Trophoblast cell (in vitro differentiated cells and primary cell): ENCODE results near the gene BMP5.

Source experiments
- DNase-seq, 2 donors: peaks; one replicate each; pipeline ENCODE4 v3.0.0-alpha.2; 2016
- H2AFZ ChIP-seq: 2 replicates; pipeline ENCODE4 v1.6.1; 2013; ENCODE audit warnings: low read length, moderate library complexity, mild to moderate bottlenecking; ENCODE audit not compliant: insufficient read depth, poor library complexity
- H2AK5ac ChIP-seq: 2 replicates; pipeline ENCODE4 v1.6.1; 2013; ENCODE audit warnings: mild to moderate bottlenecking, low read length
- H2BK120ac ChIP-seq: 2 replicates; pipeline ENCODE4 v1.6.1; 2013; ENCODE audit warnings: low read length, mild to moderate bottlenecking, moderate library complexity; ENCODE audit not compliant: insufficient read depth, poor library complexity
- H2BK12ac ChIP-seq: 2 replicates; pipeline ENCODE4 v1.6.1; 2013; ENCODE audit warnings: mild to moderate bottlenecking, low read length, moderate library complexity
- H2BK5ac ChIP-seq: 2 replicates; pipeline ENCODE4 v1.6.1; 2013; ENCODE audit warnings: low read length, low read depth, moderate library complexity, mild to moderate bottlenecking; ENCODE audit not compliant: poor library complexity
- H3K14ac ChIP-seq: 2 replicates; pipeline ENCODE4 v1.6.1; 2013; ENCODE audit warnings: mild to moderate bottlenecking, low read length
- H3K18ac ChIP-seq: 2 replicates; pipeline ENCODE4 v1.6.1; 2013; ENCODE audit warnings: mild to moderate bottlenecking, low read length
- H3K23ac ChIP-seq: 2 replicates; pipeline ENCODE4 v1.6.1; 2013; ENCODE audit warnings: low read length
- H3K27ac ChIP-seq: 2 replicates; pipeline ENCODE4 v1.5.1; 2013; ENCODE audit warnings: low read depth, mild to moderate bottlenecking, inconsistent platforms, low read length, moderate library complexity
- H3K27me3 ChIP-seq: 2 replicates; pipeline ENCODE4 v1.6.1; 2013; ENCODE audit warnings: inconsistent platforms, mild to moderate bottlenecking, low read length, moderate library complexity; ENCODE audit not compliant: insufficient read depth
- H3K36me3 ChIP-seq, 2 experiments: 1 replicate in 1 of 2; 2 replicates in 1 of 2; pipeline ENCODE4 v1.6.1; 2013; ENCODE audit warnings: low read length in 2 of 2, mild to moderate bottlenecking in 2 of 2, moderate library complexity in 1 of 2; ENCODE audit not compliant: insufficient read depth in 2 of 2, control insufficient read depth in 1 of 2
- H3K4ac ChIP-seq: 2 replicates; pipeline ENCODE4 v1.6.1; 2013; ENCODE audit warnings: low read depth, mild to moderate bottlenecking, low read length, moderate library complexity
- H3K4me1 ChIP-seq, 2 experiments: 1 replicate in 1 of 2; 2 replicates in 1 of 2; pipeline ENCODE4 v1.6.1; 2013; ENCODE audit warnings: low read length in 2 of 2, mild to moderate bottlenecking in 2 of 2, moderate library complexity in 1 of 2; ENCODE audit not compliant: insufficient read depth in 2 of 2, control insufficient read depth in 1 of 2
- H3K4me2 ChIP-seq: 2 replicates; pipeline ENCODE4 v1.6.1; 2013; ENCODE audit warnings: inconsistent platforms, mild to moderate bottlenecking, low read length, moderate library complexity
- H3K4me3 ChIP-seq: 2 replicates; pipeline ENCODE4 v1.5.1; 2013; ENCODE audit warnings: mild to moderate bottlenecking, low read depth, low read length, inconsistent platforms
- H3K79me1 ChIP-seq: one replicate; pipeline ENCODE4 v1.6.1; 2013; ENCODE audit warnings: low read length
- H3K79me2 ChIP-seq: 2 replicates; pipeline ENCODE4 v1.6.1; 2013; ENCODE audit warnings: low read length, mild to moderate bottlenecking; ENCODE audit not compliant: control insufficient read depth, insufficient read depth, poor library complexity
- H3K9ac ChIP-seq: 2 replicates; pipeline ENCODE4 v1.6.1; 2013; ENCODE audit warnings: mild to moderate bottlenecking, low read length
- H3K9me3 ChIP-seq: 2 replicates; pipeline ENCODE4 v1.6.1; 2013; ENCODE audit warnings: low read depth, mild to moderate bottlenecking, control low read depth, inconsistent platforms, low read length; ENCODE audit not compliant: insufficient read depth
- H4K12ac ChIP-seq: 2 replicates; pipeline ENCODE4 v1.6.1; 2013; ENCODE audit warnings: low read depth, mild to moderate bottlenecking, low read length, moderate library complexity
- H4K8ac ChIP-seq: 2 replicates; pipeline ENCODE4 v1.6.1; 2013; ENCODE audit warnings: low read depth, mild to moderate bottlenecking, low read length, moderate library complexity
- H4K91ac ChIP-seq: one replicate; pipeline ENCODE4 v1.6.1; 2013; ENCODE audit warnings: low read depth, mild to moderate bottlenecking, low read length, moderate library complexity
- WGBS: extraction: QIAGEN DNeasy Blood & Tissue Kit; methylation state at CpG from one replicate; pipeline ENCODE4 v1.1.7; 2013; ENCODE audit warnings: missing lambda C conversion rate; ENCODE audit not compliant: insufficient read length, insufficient coverage; ENCODE audit errors: extremely low coverage; 5-methylcytosine and 5-hydroxymethylcytosine counted together

Gene BMP5

DNA sequence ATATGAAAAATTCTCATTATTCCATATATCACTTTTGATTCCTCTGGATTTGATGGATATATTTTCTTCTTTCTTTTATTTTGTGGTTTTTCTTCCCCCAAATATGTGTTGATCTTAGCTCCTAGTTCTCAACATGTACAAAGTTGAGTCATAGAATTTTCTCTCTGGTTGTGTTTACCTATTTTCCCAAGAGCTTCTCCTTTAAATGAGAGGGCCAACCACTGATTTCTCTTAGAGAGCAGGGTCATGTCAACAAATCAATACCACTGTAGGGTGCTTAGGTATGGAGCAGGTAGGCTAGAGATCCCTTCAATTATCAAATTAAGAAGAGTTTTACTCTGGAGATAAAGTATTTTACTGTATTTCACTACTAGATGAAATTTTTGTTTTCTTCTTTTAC lies 145.7 kb downstream of the BMP5 start:
- no peak overlapping the region for H2BK5ac ChIP-seq
- H3K9ac ChIP-seq = no peak overlapping the region
- no peak for DNase-seq

GRCh38 chr6:55726144-55726543 lies 149.2 kb downstream of the BMP5 start:
- H3K79me1 ChIP-seq = no peaks in the 10 kb centered on the region
- no peak overlapping the region for H2BK5ac ChIP-seq
- H2AK5ac ChIP-seq = no peak overlapping the region
- H3K23ac ChIP-seq = no peak overlapping the region
- H4K8ac ChIP-seq = no peak overlapping the region
- no peak overlapping the region for H4K91ac ChIP-seq
- no peak overlapping the region for H2BK12ac ChIP-seq
- no peak overlapping the region for H4K12ac ChIP-seq
- H3K18ac ChIP-seq = no peak overlapping the region
- no peak overlapping the region for H3K4me2 ChIP-seq
- no peak overlapping the region for H3K27ac ChIP-seq
- no peak overlapping the region for H2BK120ac ChIP-seq
- H3K14ac ChIP-seq = no peak overlapping the region
- H3K4ac ChIP-seq = no peak overlapping the region
- WGBS = no CpG with 5 or more reads among the region's 1 CpG
- H3K36me3 ChIP-seq = no peaks in the 10 kb centered on the region
- no peaks in the 10 kb centered on the region for H3K9me3 ChIP-seq
- H3K79me2 ChIP-seq = no peaks in the 10 kb centered on the region
- H3K9ac ChIP-seq = no peak overlapping the region
- H3K4me3 ChIP-seq = no peak overlapping the region
- H3K4me1 ChIP-seq = no peaks in the 10 kb centered on the region
- H2AFZ ChIP-seq = no peak overlapping the region
- no peaks in the 10 kb centered on the region for H3K27me3 ChIP-seq
- no peak for DNase-seq

More for the DNA sequence above, 145.7 kb downstream of the BMP5 start:
- H2BK12ac ChIP-seq = no peak overlapping the region
- H3K18ac ChIP-seq = no peak overlapping the region
- H3K27ac ChIP-seq = no peak overlapping the region
- H3K4ac ChIP-seq = no peak overlapping the region
- no peaks in the 10 kb centered on the region for H3K36me3 ChIP-seq
- no peaks in the 10 kb centered on the region for H3K27me3 ChIP-seq
- no peaks in the 10 kb centered on the region for H3K79me2 ChIP-seq
- no peak overlapping the region for H3K4me3 ChIP-seq
- H3K9me3 ChIP-seq = no peaks in the 10 kb centered on the region
- no peak overlapping the region for H2AK5ac ChIP-seq
- no peak overlapping the region for H2AFZ ChIP-seq
- no peak overlapping the region for H3K14ac ChIP-seq
- no peak overlapping the region for H4K12ac ChIP-seq
- no peak overlapping the region for H2BK120ac ChIP-seq
- H4K91ac ChIP-seq = no peak overlapping the region
- H3K23ac ChIP-seq = no peak overlapping the region
- H3K4me2 ChIP-seq = no peak overlapping the region
- no peak overlapping the region for H4K8ac ChIP-seq
- H3K4me1 ChIP-seq = peaks cover 3% of the 10 kb centered on the region in 2 experiments
- peaks cover 4% of the 10 kb centered on the region for H3K79me1 ChIP-seq

GRCh38 chr6:55714831-55715230 lies 160.6 kb downstream of the BMP5 start:
- H3K4me3 ChIP-seq = no peak overlapping the region
- no peaks in the 10 kb centered on the region for H3K79me1 ChIP-seq
- H4K91ac ChIP-seq = no peak overlapping the region
- no peak overlapping the region for H3K23ac ChIP-seq
- H3K9ac ChIP-seq = no peak overlapping the region
- no peaks in the 10 kb centered on the region for H3K4me1 ChIP-seq
- H3K14ac ChIP-seq = no peak overlapping the region
- H3K4ac ChIP-seq = no peak overlapping the region
- no peaks in the 10 kb centered on the region for H3K79me2 ChIP-seq
- no peak overlapping the region for H3K27ac ChIP-seq
- DNase-seq = no peak
- H3K4me2 ChIP-seq = no peak overlapping the region
- no peak overlapping the region for H2AK5ac ChIP-seq
- H3K18ac ChIP-seq = no peak overlapping the region
- no peak overlapping the region for H4K8ac ChIP-seq
- no peak overlapping the region for H2BK5ac ChIP-seq
- no CpG with 5 or more reads among the region's 4 CpGs for WGBS
- H3K9me3 ChIP-seq = no peaks in the 10 kb centered on the region
- no peak overlapping the region for H2AFZ ChIP-seq
- no peak overlapping the region for H2BK12ac ChIP-seq
- no peak overlapping the region for H2BK120ac ChIP-seq
- no peak overlapping the region for H4K12ac ChIP-seq
- no peaks in the 10 kb centered on the region for H3K27me3 ChIP-seq
- H3K36me3 ChIP-seq = no peaks in the 10 kb centered on the region

DNA sequence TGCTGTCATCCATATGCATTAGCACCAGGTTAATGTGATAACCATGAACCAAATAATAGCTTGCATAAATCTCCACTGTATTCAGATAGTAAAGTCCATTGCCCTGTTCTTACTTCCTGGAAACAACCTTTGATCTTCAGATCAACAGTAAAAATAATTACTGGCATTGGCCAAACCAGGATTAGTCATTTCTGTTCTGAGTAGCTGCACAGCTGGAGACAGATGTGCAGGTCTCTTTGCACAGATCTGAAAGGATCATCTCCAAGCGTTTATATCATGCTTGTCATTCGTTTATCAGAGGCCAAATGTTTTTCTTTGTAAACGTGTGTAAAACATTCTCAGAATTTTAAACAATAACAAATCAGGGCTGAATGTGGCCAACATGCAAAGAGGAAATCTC lies 162.0 kb downstream of the BMP5 start:
- H2AK5ac ChIP-seq = no peak overlapping the region
- H3K4me1 ChIP-seq = no peaks in the 10 kb centered on the region

More for the DNA sequence above, 162.0 kb downstream of the BMP5 start:
- no CpG with 5 or more reads among the region's 3 CpGs for WGBS
- no peak overlapping the region for H3K4ac ChIP-seq
- H3K36me3 ChIP-seq = no peaks in the 10 kb centered on the region
- H4K8ac ChIP-seq = no peak overlapping the region
- no peaks in the 10 kb centered on the region for H3K79me1 ChIP-seq
- no peak overlapping the region for H3K23ac ChIP-seq
- H3K18ac ChIP-seq = no peak overlapping the region
- no peaks in the 10 kb centered on the region for H3K9me3 ChIP-seq
- H3K27ac ChIP-seq = no peak overlapping the region
- H2BK5ac ChIP-seq = no peak overlapping the region
- no peak overlapping the region for H4K12ac ChIP-seq
- H3K9ac ChIP-seq = no peak overlapping the region
- DNase-seq = peak in 1 of 2 donors; percentile 16
- H3K14ac ChIP-seq = no peak overlapping the region
- H2AFZ ChIP-seq = no peak overlapping the region
- H3K27me3 ChIP-seq = no peaks in the 10 kb centered on the region
- no peak overlapping the region for H3K4me3 ChIP-seq
- no peak overlapping the region for H2BK120ac ChIP-seq
- no peak overlapping the region for H2BK12ac ChIP-seq
- H3K4me2 ChIP-seq = no peak overlapping the region
- H4K91ac ChIP-seq = no peak overlapping the region
- H3K79me2 ChIP-seq = no peaks in the 10 kb centered on the region
